GM11168 (cell line): ENCODE results near the gene ELN.
"Not testable (repeated sequence)": the region's sequence is repeated elsewhere in the genome, so short reads cannot be mapped to it uniquely, and the experiment has no call there.

ENCODE experiments used
- in situ Hi-C: fragments of 300-500 bp; cut with MboI; formaldehyde crosslinking; loops from one replicate; pipeline ENCODE4 v1.12.0; 2022; ENCODE audit warnings: low sequenced_read_pairs; ENCODE audit not compliant: unreplicated experiment

ELN gene

DNA sequence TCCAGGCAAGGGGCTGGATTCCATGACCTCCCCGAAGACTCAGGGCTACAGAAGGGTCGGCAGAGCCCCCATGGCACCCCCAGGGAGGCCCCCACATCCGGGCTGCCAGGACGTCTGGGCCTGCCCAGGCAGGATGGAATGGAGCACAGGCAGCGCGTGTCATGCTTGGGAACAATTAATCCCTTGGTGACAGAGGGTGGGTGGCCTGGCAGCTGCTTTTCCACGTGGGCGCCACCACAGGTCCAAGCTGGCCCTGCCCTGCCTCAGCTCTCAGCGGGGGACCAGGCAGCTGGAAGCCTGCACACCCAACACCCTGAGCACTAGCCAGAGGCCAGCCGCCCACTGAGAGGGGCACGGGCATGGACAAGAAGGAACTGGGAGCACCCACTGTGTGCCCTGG lies 11.4 kb downstream of the ELN start:
- in situ Hi-C loops: no loop called here

- in situ Hi-C loops: no loop called here
Measured at GRCh38 chr7:74040101-74040790, 12.3 kb downstream of the ELN start.

DNA sequence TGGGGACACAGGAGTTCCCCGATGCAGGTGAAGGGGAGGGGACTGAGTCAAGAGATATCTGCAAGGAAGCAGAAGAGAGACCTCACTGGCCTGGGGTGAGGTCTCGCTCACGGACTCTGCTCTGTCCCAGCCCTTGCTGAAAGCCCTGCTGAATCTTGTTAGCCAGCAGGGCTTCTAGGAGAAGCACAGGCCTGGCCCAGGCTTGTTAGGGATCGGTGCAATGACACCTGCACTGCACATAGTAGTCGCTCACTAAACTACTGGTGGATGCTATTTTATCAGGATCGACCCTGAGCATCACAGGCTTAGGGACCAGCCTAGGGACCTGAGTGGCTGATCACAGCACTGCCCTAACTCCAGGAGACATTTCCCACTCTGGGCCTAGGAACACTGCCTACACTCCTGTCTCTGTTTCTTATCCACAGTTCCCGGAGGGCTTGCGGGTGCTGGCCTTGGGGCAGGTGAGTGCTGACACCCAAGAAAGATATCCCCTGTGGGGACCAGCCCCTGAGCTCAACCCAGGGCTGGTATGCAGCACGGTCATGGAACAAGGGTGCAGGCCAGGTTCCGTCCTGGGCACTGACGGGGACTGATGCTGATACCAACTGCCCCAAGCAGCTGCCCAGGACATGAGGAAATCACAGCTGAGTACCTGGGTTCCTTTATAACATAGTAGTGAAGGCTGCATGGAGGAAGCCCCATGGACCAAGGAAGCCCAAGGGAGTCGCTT lies 13.0 kb downstream of the ELN start:
- in situ Hi-C loops: no loop called here

DNA sequence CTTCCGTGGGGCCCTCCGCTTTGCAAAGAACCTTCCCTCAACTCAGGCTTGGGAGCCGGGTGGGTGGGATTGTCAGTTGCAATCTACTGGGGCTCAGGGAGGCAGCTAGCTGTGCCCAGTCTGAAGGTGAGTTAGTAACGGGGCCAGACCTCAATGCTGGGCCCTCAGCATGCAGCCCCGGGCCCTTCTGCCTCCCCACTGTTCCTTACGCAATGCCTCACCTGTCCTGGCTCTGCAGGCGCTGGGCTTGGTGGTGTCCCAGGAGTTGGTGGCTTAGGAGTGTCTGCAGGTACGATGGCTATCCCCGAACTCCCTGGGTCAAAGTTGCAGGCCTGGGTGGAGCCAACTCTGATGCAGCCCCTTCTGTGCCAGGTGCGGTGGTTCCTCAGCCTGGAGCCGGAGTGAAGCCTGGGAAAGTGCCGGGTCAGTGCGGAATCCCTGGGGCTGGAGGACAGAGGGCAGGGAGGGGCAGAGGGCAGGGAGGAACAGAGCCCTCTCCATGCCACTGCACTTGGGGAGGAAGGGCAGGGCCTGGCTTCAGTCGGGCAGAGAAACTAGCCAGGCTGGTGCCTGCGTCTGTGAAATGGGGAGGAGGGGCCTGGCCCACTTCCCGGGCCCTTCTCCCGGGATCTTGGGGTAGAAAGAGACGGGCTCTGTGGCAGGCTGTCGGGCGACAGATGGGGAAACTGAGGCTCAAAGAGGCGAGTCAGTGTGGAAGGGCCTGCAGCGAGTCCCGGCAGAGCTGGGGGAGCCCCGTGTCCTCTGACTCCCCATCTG lies 15.0 kb downstream of the ELN start:
- in situ Hi-C loops: no loop called here

DNA sequence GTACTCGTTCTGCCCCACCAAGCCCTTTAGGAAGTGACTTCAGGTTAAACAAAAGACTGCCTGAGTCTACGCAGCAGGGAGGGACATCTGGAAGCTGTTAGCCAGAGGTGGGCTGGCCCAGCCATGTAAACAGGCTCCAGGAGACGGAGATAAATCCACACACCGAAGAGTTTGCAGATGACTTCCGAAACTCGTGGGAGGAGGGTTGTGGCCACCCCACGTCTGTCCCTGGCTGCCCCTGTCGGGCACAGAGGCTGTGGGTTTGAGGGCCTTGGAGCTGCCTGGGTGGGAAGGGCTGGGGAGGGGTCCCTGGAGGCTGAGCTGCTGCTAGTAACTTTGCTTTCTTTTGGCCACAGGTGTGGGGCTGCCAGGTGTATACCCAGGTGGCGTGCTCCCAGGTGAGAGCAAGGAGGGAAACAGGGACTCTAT lies 15.6 kb downstream of the ELN start:
- in situ Hi-C loops: no loop called here

DNA sequence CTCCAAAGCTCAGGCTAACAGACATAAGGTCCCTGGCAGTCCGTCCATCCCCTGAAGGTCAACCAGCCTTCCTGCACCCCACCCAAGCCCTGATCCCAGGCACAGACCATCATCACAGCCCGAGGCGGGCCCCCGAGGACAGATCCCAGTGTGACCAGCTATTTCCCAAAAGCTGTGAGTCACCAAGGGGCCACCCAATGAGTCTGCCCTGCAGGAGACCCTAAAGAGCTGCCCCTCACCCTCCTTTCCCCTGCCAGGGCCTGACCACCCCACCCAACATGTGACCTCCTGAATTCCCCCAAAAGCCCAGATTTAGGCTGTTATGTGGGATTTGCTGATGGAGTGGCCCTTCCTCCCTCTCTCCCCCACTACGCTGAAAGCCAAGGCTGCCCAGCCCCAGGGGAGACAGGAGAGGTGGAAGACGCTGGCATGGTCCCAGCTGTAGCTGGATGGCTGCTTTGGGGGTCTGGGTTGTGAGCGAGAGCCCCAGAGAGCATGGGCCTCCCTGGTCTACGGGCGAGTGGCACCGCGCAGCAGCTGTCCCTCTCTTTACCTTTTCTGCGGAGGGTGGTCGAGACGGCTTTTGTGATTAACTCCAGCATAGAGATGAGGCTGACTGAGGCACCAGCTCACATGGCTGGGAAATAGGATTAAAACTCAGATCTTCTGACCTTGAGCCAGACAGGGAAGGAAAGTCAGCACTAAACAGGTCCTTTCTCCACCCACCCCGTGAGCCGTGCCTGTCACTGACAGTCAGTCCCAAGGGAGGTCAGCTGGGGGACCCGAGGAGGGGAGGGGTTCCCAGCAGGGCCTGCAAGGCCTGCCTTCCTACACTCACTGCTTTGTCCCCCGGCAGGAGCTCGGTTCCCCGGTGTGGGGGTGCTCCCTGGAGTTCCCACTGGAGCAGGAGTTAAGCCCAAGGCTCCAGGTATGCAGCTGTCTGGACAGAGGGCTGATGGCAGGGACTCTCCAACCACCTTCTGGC lies 16.7 kb downstream of the ELN start:
- in situ Hi-C loops: no loop called here

DNA sequence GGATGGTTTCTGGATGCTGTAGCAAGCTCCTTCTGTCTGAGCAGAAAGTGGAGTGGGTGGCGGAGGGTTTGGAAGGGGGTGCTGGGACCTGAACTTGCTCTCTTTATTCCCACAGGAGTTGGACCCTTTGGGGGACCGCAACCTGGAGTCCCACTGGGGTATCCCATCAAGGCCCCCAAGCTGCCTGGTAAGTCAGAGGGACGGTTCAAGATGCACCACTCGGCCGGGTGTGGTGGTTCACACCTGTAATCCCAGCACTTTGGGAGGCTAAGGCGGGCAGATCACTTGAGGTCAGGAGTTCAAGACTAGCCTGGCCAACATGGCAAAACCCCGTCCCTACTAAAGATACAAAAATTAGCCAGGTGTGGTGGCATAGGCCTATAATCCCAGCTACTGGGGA lies 18.6 kb downstream of the ELN start:
- in situ Hi-C loops: not testable (repeated sequence)

DNA sequence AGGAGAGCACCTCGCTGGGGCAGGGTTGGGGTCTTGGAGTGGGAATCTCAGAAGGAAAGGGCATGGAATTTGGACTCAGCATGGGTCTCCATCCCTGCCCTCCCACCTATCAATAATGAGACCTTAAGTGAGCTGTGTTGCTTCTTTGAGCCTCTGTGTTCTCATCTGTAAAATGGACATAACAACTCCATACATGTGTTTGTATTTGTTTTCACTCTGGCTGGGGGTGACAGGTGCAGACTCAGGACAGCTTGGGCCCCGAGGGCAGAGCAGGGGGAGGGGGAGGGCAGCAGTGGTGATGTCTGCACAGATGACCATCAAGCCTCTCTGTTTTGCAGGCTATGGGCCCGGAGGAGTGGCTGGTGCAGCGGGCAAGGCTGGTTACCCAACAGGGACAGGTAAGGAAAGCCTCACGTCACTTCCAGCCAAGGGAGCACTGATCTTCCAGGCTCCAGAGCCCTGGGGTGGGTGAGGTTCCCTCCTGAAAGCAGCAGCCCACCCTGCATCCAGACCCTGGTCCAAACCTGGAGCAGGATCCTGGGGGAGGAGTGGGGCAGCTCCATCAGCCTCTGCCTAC lies 19.9 kb downstream of the ELN start:
- in situ Hi-C loops: no loop called here

DNA sequence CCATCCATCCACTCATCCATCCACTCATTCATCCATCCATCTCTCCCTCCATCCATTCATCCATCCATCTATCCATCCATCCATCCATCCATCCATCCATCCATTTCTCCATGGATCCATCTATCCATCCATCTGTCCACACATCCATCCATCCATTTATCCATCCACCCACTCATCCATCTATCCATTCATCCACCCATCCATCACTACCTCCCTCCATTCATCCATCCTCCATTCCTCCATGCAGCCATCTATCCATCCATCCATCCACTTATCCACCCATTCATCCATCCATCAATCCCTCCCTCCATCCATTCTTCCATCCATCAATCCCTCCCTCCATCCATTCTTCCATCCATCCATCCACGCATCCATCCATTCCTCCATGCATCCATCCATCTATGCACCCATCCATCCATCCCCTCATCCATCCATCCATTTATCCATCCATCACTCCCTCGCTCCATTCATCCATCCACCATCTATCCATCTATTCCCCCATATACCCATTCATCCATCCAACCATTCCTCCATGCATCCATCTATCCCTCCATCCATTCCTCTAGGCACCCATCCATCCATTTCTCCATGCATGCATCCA lies 21.1 kb downstream of the ELN start:
- in situ Hi-C loops: no loop called here

GRCh38 chr7:74049997-74050798 lies 22.2 kb downstream of the ELN start:
- in situ Hi-C loops: no loop called here

DNA sequence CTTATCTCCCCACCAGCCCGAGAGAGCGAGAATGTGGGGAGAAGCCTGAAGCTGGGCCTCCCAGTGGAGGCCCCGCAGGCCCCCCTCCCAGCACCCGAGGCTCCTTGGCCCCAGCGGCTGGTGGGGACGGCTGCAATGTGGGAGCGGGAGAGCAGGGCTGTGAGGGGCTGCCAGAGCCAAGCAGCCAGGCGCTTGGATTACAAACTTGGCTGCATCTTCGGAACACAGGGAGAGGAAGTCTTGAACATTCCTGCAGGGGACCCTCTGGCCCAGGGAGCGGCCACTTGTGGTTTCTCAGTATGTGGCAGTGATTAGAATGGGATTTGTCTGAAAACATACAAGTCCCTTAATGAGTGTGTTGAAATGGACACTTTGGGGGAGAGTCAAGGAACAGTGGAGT lies 23.2 kb downstream of the ELN start:
- in situ Hi-C loops: no loop called here

- in situ Hi-C loops: no loop called here
Measured at GRCh38 chr7:74051629-74052410, 23.8 kb downstream of the ELN start.

GRCh38 chr7:74052628-74053027 lies 24.7 kb downstream of the ELN start:
- in situ Hi-C loops: no loop called here

- in situ Hi-C loops: no loop called here
Measured at GRCh38 chr7:74053589-74054186, 25.7 kb downstream of the ELN start.

GRCh38 chr7:74056096-74056915 lies 28.3 kb downstream of the ELN start:
- in situ Hi-C loops: no loop called here

DNA sequence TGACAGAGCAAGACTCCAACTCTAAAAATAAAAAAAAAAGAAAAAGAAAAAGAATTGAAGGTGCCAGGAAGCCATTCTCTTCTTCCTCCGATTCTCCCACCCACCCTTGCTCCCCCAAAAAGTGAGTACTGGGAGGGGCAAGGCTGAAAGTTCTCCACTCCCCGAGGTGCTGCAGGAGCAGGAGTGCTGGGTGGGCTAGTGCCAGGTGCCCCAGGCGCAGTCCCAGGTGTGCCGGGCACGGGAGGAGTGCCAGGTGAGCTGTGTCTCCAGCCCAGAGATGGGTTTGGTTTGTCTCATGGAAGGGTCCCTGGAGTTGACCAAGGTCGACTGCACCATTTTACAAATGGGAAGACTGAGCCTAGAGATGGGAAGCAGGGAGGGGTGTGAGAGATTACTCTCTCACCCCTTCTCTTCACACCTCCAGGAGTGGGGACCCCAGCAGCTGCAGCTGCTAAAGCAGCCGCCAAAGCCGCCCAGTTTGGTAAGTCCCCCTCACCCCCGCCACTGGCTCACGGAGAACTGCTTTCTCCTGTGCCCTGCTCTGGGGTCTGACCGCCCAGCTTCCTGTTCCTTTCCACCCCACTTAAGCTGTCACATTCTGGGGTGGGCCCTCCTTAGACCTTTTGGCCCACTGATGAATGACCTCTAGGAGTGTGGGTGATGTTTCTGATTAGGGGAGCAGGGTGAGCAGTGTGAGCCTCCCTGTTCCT lies 29.4 kb downstream of the ELN start:
- in situ Hi-C loops: no loop called here
